Fibroblast of gingiva (primary cell): ENCODE measurements around the gene IGF1.

Experiments used
- DNase-seq: peaks from one replicate; pipeline ENCODE4 v3.0.0-alpha.2; 2011; ENCODE audit warnings: low read depth

Gene IGF1

GRCh38 chr12:102480406-102480805 lies at the start of gene IGF1:
TSS of gene IGF1 (minus strand) at chr12:102480563. CDS start at chr12:102480381, 182 bp downstream.
- peak; percentile 44 for DNase-seq

DNA sequence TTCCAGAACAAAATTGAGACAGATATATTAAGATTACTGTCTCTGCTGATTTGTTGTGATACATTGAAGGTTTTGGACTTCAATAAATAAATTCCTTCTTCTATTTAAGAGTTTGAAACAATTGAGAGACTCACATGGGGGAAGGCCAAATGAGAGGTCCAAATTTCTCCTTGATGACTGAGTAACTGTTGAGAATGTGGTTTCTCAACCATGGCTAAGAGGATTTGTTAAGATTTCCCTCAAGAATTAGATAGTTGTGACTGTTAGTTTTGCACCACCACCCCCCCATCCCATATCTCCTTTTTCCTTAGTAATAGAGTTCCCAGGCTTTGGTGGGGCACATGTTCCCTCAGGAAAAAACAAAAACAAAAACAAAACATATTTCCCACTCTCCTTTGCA lies 47.7 kb upstream of the IGF1 start:
- DNase-seq, result no peak

DNA sequence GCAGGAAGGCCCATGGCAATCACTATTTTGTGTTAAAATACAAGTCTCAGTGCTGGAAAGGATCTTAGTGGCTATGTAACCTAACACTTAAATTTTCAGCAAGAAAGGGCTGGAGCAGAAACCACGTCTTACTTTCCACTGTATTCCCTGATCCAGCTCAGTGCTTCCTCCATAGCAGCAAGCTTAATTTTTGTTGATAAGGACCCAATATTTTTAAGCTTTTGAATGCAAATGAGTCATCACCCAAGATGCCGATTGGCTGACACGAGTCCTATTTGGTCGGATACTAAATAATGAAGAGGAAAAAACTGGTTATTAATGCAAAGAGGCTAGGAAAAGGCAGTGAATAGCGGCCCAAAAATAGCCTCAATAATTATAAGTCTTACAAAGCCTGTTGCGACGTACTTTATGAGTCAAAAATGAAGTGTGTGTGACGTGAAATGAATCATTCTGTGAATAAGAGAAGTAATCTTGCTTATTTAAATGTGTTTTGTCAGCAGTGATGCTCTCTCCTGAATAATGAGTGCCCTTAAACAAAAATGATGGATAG lies 46.9 kb upstream of the IGF1 start:
- peak; percentile 2 for DNase-seq

DNA sequence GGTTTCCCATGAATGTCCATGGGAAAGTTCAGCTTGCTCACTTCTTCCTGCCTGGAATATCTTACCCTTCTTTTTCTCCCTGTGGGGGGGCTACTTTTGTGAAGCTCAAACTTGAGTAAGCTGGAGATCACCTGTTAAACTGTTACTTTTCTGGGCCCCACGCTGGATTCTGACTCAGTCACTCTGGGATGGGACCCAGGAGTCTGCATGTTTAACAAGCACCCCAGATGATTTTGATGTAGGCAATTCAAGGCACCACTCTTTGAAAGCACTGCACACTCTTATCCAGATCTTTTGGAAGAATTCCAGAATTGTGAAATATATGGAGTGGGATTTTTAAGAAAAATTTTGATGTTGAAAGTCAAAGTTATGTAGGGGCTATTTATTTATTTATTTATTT lies 46.3 kb upstream of the IGF1 start:
- no peak for DNase-seq

- DNase-seq, result no peak
Measured at GRCh38 chr12:102522768-102523167, 42.4 kb upstream of the IGF1 start.

DNA sequence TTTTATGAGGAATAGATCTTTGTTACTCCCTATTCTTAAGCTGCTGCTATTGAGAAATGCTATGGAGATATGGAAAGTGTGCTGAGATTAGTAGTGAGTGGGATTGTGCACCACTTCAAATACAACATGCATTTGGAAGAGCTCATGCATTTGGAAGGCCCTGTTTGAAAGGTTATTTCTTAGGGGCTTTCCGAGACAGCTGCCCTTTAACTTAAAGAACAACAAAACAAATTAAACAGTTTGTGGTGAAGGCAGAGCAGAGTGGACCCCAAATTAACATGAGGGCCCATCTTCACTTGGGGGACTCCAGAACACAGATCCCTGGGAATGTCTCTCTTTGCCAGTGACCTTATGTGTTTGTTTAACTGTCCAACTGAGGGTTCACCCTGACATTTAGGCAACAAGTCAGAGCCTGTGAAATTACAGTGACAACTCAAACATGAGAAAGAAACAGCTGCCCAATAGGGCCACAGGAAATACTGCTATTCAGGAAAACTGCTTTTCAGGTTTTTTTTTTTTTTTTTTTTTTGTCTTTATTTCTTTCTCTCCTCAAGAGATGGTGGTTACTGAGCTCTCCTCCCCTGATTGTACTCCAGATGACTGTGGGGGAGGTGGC lies 41.4 kb upstream of the IGF1 start:
- no peak for DNase-seq

DNA sequence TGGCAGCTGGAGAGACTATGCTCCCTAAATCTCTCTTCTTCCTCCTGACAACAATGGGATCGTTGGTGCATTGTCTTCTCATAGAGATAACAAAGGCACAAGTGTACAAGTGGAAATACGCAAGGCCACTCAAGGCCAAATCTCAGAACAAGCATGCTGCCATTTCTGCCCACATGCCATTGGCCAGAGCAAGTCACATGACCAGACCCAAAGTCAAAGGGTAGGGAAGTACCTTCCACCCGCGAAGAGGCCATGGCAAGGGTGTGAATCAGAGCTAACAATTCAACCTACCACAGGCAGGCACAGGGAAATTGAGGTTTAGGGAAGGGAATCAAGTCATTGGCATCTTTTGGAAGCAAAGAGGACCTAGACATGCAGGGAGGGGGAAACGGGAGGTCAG lies 38.5 kb upstream of the IGF1 start:
- DNase-seq, result no peak

- DNase-seq, result no peak
Measured at GRCh38 chr12:102514696-102515095, 34.3 kb upstream of the IGF1 start.

DNA sequence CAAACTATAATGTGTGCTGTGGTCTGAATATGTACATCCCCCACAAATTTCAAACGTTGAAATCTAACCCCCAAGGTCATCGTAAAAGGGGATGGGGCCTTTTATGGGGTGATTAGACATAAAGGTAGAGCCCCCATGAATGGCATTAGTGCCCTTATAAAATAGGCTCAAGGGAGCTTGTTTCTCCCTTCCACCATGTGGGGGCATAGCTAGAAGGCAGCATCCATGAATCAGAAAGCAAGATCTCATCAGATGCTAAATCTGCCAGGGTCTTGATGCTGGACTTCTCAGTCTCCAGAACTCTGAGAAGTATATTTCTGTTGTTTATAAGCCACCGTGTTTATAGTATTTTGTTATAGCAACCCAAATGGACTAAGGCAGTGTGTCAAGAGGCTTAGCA lies 33.4 kb upstream of the IGF1 start:
- no peak for DNase-seq

DNA sequence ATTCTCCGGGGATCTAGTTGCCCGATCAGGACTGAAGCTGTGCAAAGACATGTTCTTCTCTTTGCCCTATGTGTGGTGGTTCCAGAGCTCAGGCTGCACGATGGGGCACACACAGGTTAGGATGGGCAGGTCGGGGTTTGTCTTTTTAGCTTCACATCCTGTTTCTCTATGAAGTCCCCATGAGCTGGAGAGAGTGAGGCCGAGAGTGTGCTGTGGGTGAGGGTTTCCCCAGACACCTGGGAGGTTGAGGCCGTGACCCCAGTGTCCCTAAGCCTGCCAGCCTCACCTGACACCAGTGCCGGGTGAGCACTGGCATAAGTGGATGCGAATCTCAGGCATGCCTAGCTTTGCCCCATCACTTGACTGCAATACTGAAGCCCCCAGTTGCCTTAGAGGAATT lies 32.9 kb upstream of the IGF1 start:
- DNase-seq, result no peak

- no peak for DNase-seq
Measured at GRCh38 chr12:102512523-102512922, 32.2 kb upstream of the IGF1 start.

DNA sequence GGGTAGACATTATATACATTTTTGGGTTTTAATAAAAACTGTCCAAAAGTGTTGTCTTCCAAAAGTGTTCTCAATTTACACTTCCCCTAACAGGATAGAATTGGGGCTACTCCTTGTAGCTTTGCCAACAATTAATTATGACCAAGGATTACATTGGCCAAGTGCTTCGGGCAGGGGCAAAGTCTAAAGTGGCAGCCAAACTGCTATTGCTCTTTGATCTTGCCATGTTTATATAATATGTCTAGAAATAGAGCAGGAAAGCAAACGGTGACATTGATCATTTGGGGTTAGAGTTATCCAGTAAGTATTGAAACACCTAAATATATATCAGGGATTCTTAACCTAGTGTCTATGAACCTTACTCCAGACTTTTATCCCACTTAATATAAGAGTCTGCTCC lies 31.2 kb upstream of the IGF1 start:
- DNase-seq, result no peak

DNA sequence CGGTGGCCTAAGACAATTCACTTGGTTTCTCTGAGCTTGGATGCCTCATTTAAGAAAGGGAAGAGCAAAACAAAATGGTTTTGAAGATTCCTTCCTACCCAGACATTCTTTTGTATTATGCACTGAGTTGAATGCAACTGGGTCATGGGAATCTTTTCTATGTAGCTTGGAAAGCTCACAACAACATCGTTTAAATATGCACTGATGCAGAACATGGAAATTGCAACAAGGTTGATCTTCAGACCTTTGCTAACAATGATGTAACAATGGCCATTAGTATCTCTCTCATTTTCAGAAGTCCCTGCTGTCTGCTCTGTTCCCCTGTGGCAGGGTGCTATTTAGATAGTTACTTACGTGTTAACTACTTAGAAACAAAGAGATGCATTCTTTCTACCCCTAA lies 30.1 kb upstream of the IGF1 start:
- DNase-seq, result no peak

DNA sequence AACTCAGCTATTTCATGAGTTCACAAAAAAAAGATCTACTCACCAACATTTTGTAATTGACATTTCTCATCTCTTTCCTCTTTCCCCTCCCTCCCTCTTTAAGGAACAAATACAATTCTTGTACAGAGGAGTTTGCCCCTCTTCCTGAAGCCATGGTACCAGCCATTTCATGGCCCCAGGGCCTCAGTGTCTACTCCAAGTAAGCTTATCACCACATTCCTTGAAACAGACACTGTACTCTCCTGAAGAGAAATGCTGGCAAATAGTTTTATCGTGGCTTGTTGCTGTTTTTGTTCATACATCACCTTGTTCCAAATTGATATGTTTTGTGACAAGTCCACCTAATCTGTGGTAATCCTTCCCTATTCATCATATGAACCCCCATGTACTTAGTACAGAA lies 29.7 kb upstream of the IGF1 start:
- no peak for DNase-seq

DNA sequence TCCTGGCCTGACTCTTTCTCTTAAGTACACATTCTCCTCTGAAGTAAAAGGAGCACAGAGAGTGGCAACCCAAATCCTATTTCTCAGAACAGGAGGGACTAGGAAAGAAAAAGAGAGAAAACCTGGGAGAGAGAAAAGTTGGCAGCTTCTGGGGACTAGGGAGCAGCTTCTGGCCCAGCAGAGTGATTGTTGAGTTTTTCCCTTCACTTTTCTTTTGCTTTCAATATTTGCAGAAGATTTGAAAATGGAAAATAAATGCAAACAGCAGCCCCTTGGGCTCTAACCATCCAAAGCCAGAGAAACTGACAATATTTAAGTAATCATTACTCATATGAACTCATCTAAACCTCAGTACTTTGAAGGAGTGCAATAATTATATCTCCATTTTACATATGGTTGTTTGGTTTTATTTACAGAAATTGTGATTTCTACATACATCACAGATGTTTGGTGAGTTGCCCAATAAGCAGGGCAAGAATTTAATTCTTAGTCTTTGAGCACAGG lies 28.8 kb upstream of the IGF1 start:
- no peak for DNase-seq

- DNase-seq, result no peak
Measured at GRCh38 chr12:102508052-102508451, 27.7 kb upstream of the IGF1 start.

DNA sequence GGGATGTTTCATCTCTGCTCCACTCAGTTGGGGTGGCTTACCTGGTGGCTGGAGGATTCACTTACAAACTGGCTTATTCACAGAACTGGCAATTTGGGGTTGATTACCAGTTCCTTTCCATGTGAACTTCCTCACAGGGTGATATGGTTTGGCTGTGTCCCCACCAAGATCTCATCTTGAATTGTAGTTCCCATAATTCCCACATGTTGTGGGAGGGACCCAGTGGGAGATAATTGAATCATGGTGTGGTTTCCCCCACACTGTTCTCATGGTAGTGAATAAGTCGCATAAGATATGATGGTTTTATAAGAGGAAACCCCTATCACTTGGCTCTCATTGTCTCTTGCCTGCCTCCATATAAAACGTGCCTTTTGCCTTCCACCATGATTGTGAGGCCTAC lies 26.9 kb upstream of the IGF1 start:
- DNase-seq, result no peak

DNA sequence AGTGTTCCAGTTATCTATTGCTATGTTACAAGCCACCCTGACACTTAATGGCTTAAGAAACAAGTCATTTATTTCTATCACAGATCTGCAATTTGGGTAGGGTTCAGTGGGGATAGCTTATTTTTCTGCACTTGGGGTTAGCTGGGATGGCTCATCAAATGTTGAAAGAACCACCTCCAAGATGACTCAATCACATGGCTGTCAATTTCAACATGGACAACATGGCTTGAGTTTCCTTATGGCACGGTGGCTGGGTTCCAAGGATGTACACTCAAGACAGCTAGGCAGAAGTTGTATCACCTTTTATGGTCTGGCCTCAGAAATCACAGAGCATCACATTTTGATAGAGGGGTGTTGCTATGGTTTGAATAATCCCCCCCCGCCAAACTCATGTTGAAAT lies 24.5 kb upstream of the IGF1 start:
- DNase-seq, result no peak

- no peak for DNase-seq
Measured at GRCh38 chr12:102504280-102504679, 23.9 kb upstream of the IGF1 start.

GRCh38 chr12:102503831-102504230 lies 23.5 kb upstream of the IGF1 start:
- no peak for DNase-seq

- no peak for DNase-seq
Measured at GRCh38 chr12:102503056-102503681, 22.8 kb upstream of the IGF1 start.

DNA sequence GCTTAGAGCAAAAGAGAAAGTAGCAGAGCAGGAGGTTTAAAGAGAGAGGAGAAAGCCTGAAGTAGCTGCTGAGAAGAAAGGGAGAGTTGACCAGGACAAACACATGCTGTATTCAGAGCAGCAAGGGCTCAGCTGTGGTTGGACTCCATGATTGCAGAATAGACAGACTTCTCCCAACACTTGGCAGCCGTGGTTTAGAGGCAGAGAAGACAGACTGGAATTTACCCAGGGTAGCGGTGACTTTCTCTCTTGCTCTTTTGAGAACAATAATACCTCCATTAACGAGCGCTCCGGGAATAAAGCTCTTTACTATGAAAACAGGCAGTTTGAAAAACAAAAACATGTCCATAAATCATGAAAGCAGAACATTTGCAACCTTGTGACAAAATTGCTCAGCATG lies 21.4 kb upstream of the IGF1 start:
- DNase-seq, result no peak

DNA sequence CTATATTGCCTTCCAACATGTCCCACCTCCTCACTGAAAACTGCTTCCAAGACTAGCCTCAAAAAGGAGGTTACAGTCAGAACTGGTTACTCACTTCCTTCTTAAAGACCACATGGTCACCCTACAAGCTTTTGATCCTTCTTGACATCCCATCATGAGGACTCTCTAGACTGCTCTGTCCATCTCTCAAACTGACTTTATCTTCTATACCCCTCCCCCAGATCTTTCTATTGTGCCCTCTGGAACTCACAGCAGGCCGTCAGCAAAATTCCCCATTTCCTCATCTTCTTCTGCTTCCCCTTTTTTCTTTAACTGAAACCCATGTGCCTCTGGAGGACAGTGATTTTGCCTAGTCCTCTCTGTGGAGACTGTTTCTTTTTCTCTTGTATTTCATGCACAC lies 18.1 kb upstream of the IGF1 start:
- no peak for DNase-seq

- no peak for DNase-seq
Measured at GRCh38 chr12:102497743-102498142, 17.4 kb upstream of the IGF1 start.
